T-helper 1 cell treated with Interleukin-12 subunit alpha and Interleukin-12 subunit beta and Interleukin-4 antibody, amounts not matched to agents 30 μg/mL and 1 μg/mL, for 36 hours (primary cell): Measurements from ENCODE around the gene AUP1.
A peak's percentile ranks its signal among the peaks of the same experiment; 100 is the strongest.

ENCODE experiments used
- H3K27ac Mint-ChIP-seq: one replicate; pipeline ENCODE4 v1.8.0; 2021; ENCODE audit warnings: mild to moderate bottlenecking, mixed read lengths
- H3K27me3 Mint-ChIP-seq: one replicate; pipeline ENCODE4 v1.8.0; 2021; ENCODE audit warnings: low read depth, mixed read lengths
- H3K36me3 Mint-ChIP-seq: one replicate; pipeline ENCODE4 v1.8.0; 2021; ENCODE audit warnings: low read depth, mixed read lengths
- H3K4me1 Mint-ChIP-seq: one replicate; pipeline ENCODE4 v1.8.0; 2021; ENCODE audit warnings: low read depth, mixed read lengths
- H3K4me3 Mint-ChIP-seq: one replicate; pipeline ENCODE4 v1.8.0; 2021; ENCODE audit warnings: mild to moderate bottlenecking, moderate library complexity, mixed read lengths
- H3K9me3 Mint-ChIP-seq: one replicate; pipeline ENCODE4 v1.8.0; 2021; ENCODE audit warnings: mixed read lengths

AUP1 gene

DNA sequence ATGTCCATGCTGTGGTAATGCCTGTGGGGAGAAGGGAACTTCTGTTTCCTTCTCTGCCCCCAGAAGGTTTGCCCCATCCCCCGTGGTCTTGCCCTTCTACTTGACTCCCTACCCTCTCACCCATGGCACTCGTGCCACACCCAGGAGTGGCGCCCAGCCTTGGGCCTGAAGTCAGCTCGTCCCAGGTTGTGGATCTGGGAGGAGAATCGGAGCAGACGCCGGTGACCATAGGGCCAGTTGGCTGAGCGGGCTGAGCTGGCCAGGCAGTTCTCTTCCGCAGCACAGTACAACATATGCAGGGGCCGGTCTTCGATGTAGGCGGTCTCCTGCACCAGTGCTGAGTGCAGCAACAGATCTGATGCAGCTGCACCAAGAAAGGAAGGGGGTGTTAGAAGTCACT is 4.9 kb upstream of the AUP1 start:
- peaks cover 30% of the 10 kb centered on the region for H3K4me1 Mint-ChIP-seq
- no peaks in the 10 kb centered on the region for H3K9me3 Mint-ChIP-seq
- H3K4me3 Mint-ChIP-seq: no peak overlapping the region
- H3K27ac Mint-ChIP-seq: no peak overlapping the region
- peaks cover 12% of the 10 kb centered on the region for H3K36me3 Mint-ChIP-seq
- peaks cover 4% of the 10 kb centered on the region for H3K27me3 Mint-ChIP-seq

DNA sequence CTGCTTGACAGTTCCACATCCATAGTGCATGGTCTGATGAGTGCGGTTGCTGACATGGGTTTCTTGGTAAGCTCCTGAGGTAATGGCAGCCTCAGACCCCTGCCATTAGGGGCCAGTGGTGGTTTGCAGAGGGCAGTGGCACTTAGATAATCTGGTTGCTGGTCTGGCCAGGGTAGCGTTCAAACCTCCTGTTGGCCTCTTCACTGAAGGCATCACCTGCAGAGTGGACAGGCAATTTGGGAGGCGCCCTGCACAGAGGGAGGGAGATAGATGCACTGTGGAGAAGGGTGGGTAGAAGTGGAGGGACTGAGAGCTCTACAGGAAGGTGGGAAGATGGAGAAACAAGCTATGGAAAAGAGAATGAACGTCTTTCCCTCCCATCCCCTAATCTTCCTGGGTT is 4.0 kb upstream of the AUP1 start:
- Mint-ChIP-seq H3K27me3 (peaks cover 4% of the 10 kb centered on the region), H3K4me3 (no peak overlapping the region), H3K27ac (no peak overlapping the region), H3K4me1 (peaks cover 27% of the 10 kb centered on the region), H3K36me3 (peaks cover 17% of the 10 kb centered on the region), H3K9me3 (no peaks in the 10 kb centered on the region)

DNA sequence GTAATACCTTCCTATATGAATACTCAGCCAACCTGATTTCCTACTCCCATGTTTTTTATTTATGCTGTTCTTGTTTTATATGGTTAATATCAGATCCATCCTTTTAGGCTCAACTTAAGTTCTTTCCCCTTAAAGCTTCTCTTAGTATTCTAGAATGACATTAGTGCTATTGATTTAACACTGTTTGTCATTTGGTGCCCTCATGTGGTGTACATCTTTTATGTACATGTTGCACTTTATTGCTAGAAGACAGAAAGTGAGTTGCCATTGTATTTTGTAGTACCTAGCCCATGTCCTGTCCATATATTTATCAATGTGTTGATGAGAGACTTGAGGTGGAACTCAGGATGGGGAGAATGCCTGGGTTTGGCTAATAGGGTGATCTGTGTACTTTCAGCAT is 2.7 kb upstream of the AUP1 start:
- H3K27me3 Mint-ChIP-seq: no peaks in the 10 kb centered on the region
- peaks cover 38% of the 10 kb centered on the region for H3K4me1 Mint-ChIP-seq
- H3K36me3 Mint-ChIP-seq: peaks cover 28% of the 10 kb centered on the region
- H3K4me3 Mint-ChIP-seq: peak overlapping the region; percentile 97
- no peaks in the 10 kb centered on the region for H3K9me3 Mint-ChIP-seq
- peak overlapping the region; percentile 96 for H3K27ac Mint-ChIP-seq

DNA sequence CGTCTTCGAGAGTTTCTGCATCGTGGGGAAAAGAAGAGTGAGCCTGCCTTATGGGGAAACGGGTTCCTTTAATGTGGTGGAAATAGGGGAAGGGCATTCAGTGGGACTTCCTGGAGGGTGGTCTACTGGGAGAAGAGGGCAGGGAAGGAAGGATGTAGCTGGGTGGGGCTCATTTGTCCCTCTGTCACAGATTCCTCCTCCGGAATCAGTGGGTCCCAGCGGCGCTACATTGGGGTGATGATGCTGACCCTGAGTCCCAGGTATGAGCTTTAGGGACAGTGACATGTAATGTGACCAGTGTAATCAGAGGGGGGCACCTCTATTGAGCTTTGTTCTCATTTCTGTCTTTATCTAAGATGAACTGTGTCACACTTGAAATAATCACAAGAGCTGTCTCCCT is 2.2 kb upstream of the AUP1 start:
- no peaks in the 10 kb centered on the region for H3K9me3 Mint-ChIP-seq
- H3K27me3 Mint-ChIP-seq: no peaks in the 10 kb centered on the region
- peak overlapping the region; percentile 97 for H3K4me3 Mint-ChIP-seq
- peak overlapping the region; percentile 96 for H3K27ac Mint-ChIP-seq
- peaks cover 34% of the 10 kb centered on the region for H3K36me3 Mint-ChIP-seq
- peaks cover 41% of the 10 kb centered on the region for H3K4me1 Mint-ChIP-seq

DNA sequence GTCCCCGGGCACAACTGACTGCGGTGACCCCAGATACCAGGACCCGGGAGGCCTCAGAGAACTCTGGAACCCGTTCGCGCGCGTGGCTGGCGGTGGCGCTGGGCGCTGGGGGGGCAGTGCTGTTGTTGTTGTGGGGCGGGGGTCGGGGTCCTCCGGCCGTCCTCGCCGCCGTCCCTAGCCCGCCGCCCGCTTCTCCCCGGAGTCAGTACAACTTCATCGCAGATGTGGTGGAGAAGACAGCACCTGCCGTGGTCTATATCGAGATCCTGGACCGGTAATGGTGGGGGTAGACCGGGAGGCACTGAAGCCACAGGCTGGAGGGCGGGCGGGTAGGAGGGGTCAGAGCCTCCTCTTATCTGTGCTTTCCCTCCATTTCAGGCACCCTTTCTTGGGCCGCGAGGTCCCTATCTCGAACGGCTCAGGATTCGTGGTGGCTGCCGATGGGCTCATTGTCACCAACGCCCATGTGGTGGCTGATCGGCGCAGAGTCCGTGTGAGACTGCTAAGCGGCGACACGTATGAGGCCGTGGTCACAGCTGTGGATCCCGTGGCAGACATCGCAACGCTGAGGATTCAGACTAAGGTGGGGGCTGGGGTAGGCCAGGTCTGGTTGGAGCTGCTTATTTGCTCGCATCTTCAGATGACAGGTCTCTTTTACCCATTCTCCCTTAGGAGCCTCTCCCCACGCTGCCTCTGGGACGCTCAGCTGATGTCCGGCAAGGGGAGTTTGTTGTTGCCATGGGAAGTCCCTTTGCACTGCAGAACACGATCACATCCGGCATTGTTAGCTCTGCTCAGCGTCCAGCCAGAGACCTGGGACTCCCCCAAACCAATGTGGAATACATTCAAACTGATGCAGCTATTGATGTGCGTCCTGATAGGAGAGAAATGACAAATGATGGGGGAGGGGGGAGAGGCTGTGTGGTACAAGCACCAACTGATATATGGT is 1.0 kb upstream of the AUP1 start:
- H3K27ac Mint-ChIP-seq: peak overlapping the region; percentile 96
- peaks cover 48% of the 10 kb centered on the region for H3K4me1 Mint-ChIP-seq
- no peaks in the 10 kb centered on the region for H3K27me3 Mint-ChIP-seq
- no peaks in the 10 kb centered on the region for H3K9me3 Mint-ChIP-seq
- H3K36me3 Mint-ChIP-seq: peaks cover 45% of the 10 kb centered on the region
- H3K4me3 Mint-ChIP-seq: peak overlapping the region; percentile 97

DNA sequence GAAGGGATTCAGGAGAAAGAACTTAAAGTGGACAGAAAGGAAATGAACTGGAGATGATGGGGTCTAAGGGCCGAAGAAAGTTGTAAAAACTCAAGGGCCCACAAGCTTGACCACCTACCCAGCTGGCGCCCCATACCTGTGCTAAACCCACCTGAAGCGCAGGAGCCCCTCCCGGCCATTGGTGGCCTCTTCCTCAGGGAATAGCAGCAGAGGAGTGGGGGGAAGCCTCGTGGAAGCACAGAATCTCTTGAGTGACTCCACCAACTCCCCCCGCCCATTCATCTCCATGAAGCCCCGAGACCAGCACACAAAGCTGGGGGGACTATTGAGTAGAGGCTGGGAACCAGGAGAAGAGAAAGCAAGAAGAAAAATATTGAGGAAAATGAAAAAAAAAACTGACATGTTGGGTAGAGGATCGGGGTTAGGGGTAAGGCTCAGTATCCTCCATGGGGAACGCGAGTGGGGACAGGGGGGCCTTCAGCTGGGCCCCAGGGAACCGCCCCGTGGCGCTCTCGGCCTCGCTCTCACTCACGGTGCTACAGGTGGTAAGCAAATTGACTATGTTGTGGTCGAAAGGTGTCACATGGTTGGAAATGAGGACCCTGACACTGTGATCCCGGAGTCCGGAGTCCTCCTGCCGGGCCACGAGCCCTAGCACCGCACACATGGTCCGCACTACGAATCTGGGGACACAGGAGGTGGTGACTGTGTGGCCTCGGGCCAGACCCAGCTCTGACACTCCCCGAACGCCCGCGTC is 728 bp downstream of the AUP1 start:
- peaks cover 42% of the 10 kb centered on the region for H3K36me3 Mint-ChIP-seq
- peak overlapping the region; percentile 96 for H3K27ac Mint-ChIP-seq

DNA sequence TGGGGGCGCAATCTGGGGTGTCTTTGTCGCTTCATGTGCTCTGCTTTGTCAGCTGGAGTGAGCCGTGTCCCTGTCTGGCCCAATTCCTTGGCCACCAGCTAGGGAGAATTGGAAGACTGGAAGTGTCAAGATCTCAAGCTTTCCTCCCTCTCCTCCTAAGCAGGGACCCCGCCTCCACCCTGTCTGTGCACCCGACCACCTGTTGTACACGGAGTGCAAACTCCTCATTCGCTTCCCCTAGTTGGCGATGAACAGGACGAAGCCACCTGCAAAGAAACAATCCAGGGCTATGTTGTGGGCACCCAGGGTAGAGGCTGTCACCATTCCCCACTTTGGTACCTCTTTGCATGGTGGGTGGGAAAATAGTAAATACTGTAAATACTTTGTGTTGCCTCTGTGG is 1.8 kb downstream of the AUP1 start:
- peak overlapping the region; percentile 96 for H3K27ac Mint-ChIP-seq
- peaks cover 45% of the 10 kb centered on the region for H3K4me1 Mint-ChIP-seq
- peak overlapping the region; percentile 97 for H3K4me3 Mint-ChIP-seq

More for the DNA sequence above, 728 bp downstream of the AUP1 start:
- peaks cover 46% of the 10 kb centered on the region for H3K4me1 Mint-ChIP-seq
- H3K27me3 Mint-ChIP-seq: no peaks in the 10 kb centered on the region
- no peaks in the 10 kb centered on the region for H3K9me3 Mint-ChIP-seq
- H3K4me3 Mint-ChIP-seq: peak overlapping the region; percentile 97

DNA sequence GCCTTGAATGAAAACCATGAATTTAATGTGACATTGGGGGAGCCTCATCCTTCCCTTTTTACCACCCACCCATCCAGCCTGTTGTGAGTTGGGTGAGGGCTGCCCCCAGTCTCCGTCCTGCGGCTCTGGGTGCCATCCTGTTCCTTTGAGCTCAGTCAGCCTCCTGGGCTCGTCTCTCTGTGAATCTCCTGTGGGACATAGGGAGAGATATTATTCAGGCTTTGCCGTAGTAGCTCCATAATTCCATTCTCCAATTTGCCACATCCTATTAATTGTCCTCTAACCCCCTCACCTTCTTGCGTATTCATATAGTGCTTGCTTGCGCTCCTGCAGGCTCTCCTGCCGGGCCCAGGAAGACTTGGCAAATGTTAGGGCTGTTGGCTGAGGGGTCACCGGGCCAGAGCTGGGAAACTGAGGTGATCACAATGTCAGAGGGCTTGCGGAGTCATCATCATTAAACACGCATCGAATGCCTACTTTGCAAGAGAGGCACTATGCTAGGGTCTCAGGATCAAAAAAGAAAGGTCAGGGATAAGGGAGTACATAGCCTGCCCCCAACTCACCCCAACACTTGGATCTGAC is 2.8 kb downstream of the AUP1 start:
- no peaks in the 10 kb centered on the region for H3K27me3 Mint-ChIP-seq
- H3K9me3 Mint-ChIP-seq: no peaks in the 10 kb centered on the region
- H3K4me3 Mint-ChIP-seq: no peak overlapping the region
- H3K27ac Mint-ChIP-seq: peak overlapping the region; percentile 7
- H3K4me1 Mint-ChIP-seq: peaks cover 35% of the 10 kb centered on the region
- peaks cover 35% of the 10 kb centered on the region for H3K36me3 Mint-ChIP-seq

More for the DNA sequence above, 1.8 kb downstream of the AUP1 start:
- Mint-ChIP-seq H3K36me3 (peaks cover 42% of the 10 kb centered on the region), H3K27me3 (no peaks in the 10 kb centered on the region), H3K9me3 (no peaks in the 10 kb centered on the region)

DNA sequence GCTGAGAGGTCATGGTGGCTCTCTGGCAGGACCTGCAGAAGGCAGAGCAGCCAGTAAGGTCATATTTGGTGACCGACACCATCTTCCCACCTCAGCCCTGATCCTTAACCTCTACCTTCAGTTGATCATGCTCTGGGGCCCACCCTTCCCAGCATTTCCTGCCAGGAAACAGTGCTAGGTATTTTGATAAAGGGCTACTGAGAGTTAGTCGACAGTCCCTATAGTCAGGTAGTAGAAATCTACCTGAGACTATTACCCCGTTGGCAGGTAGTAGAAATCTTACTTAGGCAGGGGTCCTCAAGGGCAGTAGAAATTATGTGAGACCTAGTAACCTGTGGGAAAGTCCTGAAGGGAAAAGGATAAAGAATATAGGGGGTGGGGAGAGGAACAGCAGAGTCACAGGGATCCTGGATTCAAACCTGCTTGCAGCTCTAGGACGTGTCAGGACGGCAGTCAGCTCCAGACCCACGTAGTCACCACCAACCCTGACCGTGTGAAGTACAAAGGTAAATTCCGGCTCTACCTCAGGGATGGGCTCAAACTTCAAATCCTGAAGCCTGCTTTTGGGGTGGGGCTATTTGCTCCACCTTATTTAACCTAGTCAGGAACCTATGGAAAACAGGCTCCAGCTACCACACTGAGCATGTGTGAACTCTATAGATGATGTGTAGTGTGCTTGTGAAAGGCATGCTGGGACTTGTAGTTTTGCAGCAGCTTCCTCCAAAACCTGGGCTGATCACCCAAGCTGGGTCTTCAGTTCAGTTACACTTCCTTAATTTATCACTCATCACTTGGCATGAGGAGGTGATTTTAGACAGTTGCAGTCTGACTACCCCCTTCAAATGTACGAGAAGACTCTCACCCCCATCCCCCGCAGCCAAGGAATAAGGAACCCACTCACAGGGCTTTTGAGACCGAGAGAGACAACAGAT is 3.5 kb downstream of the AUP1 start, which contains the start of gene DQX1:
DQX1 (minus strand) TSS at position 515 of the 932 bp plus-strand sequence; CDS start at position 13, 502 bp downstream.
- H3K4me3 Mint-ChIP-seq: peak within 1 kb of the TSS; percentile 11
- H3K27ac Mint-ChIP-seq: peak within 1 kb of the TSS; percentile 7
- H3K36me3 Mint-ChIP-seq: peaks cover 34% of the 10 kb centered on the region
- peaks cover 27% of the 10 kb centered on the region for H3K4me1 Mint-ChIP-seq
- H3K27me3 Mint-ChIP-seq: no peaks in the 10 kb centered on the region
- no peaks in the 10 kb centered on the region for H3K9me3 Mint-ChIP-seq

DNA sequence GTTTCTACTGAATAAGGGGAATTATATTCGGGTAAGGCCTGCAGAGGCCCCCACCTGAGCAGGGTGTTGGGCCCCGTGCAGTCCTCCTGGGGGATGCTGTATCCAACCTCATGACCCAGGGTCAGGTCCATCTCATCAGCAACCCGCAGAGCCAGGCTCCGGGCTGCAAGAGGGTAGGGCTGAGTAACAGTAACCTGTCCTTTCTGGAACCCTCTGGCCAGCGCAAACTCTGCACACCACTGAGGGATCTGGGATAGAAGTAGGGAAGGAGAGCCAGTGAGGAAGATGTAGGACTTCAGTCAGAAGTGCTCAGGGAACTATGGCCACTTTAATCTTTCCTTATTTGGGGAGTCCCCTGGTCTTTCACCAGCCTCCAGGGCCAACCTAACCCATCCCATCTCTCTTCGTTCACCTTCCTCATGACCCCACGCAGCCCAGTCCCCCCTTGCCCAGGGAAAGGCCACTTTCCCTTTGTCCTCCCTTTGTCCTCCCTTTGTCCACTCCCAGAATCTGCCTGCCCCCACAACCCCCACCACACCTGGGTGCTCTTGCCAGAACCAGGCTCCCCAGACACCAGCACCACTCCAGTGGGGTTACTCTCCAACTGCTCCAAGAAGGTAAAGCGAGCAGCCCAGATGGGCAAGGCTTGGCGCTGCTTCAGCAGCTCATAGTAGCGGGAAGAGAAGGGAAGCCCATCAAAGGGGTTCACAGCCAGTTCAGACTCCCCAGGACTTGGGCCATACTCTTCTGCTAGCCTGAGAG is 4.4 kb downstream of the AUP1 start:
- Mint-ChIP-seq H3K9me3 (no peaks in the 10 kb centered on the region), H3K27me3 (peaks cover 4% of the 10 kb centered on the region), H3K4me3 (no peak overlapping the region), H3K27ac (no peak overlapping the region), H3K36me3 (peaks cover 32% of the 10 kb centered on the region), H3K4me1 (peaks cover 25% of the 10 kb centered on the region)

DNA sequence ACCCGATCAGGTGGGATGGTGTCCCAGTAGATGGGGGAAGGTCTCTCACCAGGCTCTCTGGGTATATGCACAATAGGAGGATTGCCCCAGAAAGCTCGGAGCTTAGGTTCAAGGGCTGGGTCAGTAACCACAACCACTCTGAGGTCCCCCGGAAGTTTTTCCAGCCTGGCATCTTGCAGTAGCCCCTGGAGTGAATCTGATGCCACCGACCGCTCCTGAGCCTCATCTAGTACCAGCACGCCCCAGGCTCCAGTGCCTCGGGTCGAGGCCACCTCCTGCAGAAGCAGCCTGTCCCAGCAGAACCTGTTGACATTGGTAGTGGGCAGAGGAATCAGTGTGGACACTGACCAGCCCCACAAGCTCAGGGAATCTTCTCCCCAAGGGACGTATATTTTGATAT is 5.5 kb downstream of the AUP1 start:
- peaks cover 15% of the 10 kb centered on the region for H3K27me3 Mint-ChIP-seq

DNA sequence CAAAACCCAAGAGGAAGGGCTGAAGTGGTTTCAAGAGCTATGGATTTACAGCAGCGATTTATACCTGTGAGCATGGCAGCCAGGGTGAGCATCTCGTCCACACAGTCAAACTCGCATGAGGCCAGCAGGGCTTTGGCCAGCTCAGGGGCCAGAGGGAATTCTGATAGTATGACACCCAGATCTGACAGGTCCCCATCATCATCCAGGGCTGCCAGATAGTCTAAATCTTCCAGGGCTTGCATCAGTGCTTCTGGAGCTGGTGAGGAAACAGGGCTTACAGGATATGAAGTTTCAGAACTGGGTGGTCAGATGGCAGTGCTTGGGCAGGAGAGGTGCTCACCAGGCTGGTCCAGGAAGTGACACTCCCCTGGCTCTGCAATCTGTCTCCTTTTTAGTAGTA is 7.0 kb downstream of the AUP1 start:
- no peak overlapping the region for H3K27ac Mint-ChIP-seq
- no peaks in the 10 kb centered on the region for H3K9me3 Mint-ChIP-seq
- no peak overlapping the region for H3K4me3 Mint-ChIP-seq
- H3K36me3 Mint-ChIP-seq: peaks cover 19% of the 10 kb centered on the region
- H3K27me3 Mint-ChIP-seq: peaks cover 30% of the 10 kb centered on the region
- peaks cover 12% of the 10 kb centered on the region for H3K4me1 Mint-ChIP-seq

More for the DNA sequence above, 5.5 kb downstream of the AUP1 start:
- Mint-ChIP-seq H3K4me1 (peaks cover 24% of the 10 kb centered on the region), H3K4me3 (no peak overlapping the region), H3K27ac (no peak overlapping the region), H3K36me3 (peaks cover 32% of the 10 kb centered on the region), H3K9me3 (no peaks in the 10 kb centered on the region)

DNA sequence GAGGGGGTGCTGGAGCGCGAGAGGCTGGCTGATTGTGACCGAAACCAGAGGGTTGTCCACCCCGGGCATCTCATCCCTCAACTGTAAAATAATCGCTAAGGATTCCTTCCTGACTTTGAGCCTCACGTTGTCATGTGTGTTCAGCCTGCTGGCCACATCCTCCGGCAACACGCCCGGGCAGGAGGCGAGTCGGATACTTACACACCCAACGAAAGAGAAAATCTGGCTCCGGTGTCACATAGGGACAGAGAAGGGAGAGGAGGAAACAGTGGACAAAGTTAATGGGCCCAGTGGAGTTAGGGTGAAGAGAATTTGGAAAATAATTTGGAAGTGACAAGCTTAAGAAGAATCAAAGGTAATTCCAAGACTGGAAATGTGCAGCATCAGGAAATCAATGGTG is 12.9 kb downstream of the AUP1 start:
- Mint-ChIP-seq H3K27ac (peak overlapping the region; percentile 37), H3K4me1 (peaks cover 15% of the 10 kb centered on the region), H3K36me3 (peaks cover 8% of the 10 kb centered on the region), H3K9me3 (no peaks in the 10 kb centered on the region), H3K4me3 (peak overlapping the region; percentile 73), H3K27me3 (peaks cover 76% of the 10 kb centered on the region)
